Kidney epithelial cell (primary cell): ENCODE measurements around the gene BSND. TPM values are rescaled to one million over a fixed set of nuclear protein-coding genes. Genes with fewer than 3 reads are reported as not detected.
A peak's percentile ranks its signal among the peaks of the same experiment; 100 is the strongest.

Experiments used
- DNase-seq: peaks from one replicate; pipeline ENCODE4 v3.0.0-alpha.2; 2010; ENCODE audit warnings: low read depth
- H3K27me3 ChIP-seq: 2 replicates; pipeline ENCODE4 v1.6.0; 2011; ENCODE audit warnings: low read length; ENCODE audit not compliant: control insufficient read depth, insufficient read depth
- H3K36me3 ChIP-seq: 2 replicates; pipeline ENCODE4 v1.5.1; 2011; ENCODE audit warnings: low read length; ENCODE audit not compliant: control insufficient read depth, insufficient read depth
- H3K4me3 ChIP-seq: 2 replicates; pipeline ENCODE4 v1.5.1; 2011; ENCODE audit warnings: low read depth, mild to moderate bottlenecking, control low read depth, low read length
- total RNA-seq: library from RNA; depleted of rRNA; stranded (reverse); fragments of >200 nt; gene quantifications from 2 replicates; pipeline ENCODE4 v1.2.3, GENCODE V29; 2015
- TF ChIP-seq, protein P1 (sequence below): IDR thresholded peaks from 2 replicates; pipeline ENCODE4 v1.5.1; 2011; ENCODE audit warnings: mild to moderate bottlenecking, moderate library complexity, low read length, control low read depth, inconsistent platforms; ENCODE audit not compliant: insufficient read depth, poor library complexity, severe bottlenecking

BSND gene
- total RNA-seq, 1 donor from 2014 or later, result not detected

DNA sequence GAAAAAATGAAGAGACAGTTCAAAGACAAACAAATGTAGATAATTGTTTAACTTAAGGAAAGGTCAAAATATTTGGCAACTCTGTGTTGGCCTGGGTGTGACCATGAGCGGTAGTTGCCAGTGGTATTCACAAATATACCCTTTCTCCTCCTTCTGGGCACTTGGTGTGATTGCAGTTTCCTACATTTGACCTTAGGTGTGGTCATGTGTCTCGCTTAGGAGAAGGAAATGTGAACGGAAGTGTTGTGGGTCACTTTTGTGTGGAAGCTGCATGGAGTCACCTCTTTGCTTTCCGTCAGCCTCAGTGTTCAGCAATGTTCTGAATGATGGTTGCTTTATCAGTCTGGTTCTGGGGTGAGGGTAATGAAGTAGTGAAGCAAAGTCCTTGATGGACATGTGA, 37.2 kb downstream of the BSND start:
- TF ChIP-seq, protein P1, sequence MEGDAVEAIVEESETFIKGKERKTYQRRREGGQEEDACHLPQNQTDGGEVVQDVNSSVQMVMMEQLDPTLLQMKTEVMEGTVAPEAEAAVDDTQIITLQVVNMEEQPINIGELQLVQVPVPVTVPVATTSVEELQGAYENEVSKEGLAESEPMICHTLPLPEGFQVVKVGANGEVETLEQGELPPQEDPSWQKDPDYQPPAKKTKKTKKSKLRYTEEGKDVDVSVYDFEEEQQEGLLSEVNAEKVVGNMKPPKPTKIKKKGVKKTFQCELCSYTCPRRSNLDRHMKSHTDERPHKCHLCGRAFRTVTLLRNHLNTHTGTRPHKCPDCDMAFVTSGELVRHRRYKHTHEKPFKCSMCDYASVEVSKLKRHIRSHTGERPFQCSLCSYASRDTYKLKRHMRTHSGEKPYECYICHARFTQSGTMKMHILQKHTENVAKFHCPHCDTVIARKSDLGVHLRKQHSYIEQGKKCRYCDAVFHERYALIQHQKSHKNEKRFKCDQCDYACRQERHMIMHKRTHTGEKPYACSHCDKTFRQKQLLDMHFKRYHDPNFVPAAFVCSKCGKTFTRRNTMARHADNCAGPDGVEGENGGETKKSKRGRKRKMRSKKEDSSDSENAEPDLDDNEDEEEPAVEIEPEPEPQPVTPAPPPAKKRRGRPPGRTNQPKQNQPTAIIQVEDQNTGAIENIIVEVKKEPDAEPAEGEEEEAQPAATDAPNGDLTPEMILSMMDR, result no peak
- Histone ChIP-seq H3K36me3 (no peaks in the 10 kb centered on the region), H3K27me3 (peaks cover 32% of the 10 kb centered on the region), H3K4me3 (no peak overlapping the region)
- DNase-seq, result no peak

DNA sequence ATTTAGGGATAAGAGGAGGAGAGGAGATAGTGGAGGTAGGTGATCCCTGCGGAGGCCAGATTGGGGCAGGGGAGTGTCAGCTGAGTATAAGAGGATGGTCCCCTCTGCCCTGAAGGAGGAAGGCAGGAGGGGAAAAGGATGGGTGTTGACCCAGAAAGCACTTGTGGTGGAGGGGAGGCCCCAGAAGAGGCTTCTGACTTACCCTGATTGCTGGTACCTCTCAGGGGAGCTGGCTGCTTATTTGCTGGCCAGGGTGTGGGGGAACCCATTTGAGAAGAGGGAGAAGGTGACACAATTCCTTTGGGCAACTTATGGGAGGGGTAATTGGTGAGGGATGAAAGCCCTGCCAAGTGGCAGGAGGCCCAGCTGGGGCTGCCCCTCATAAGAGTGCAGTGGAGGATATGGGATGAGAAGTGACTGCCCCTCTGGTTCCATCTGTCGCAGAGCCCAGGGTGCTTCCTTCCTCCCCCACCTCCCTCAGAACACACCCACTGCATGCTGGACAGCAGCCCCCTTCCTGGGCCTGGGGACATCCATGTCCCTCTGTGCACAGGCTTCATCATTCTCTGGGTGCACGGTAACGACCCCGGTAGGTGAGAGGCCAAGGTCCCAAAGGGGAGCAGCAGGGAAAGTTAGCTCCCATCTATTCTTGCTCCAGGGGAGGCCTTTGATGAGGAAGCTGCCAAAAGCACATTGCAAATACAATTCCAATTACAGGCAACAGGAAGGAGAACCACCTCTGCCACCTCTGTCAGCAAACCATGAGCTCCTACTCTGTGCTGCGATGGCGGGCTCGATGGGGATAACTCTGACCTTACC, 39.2 kb downstream of the BSND start:
- DNase-seq, result no peak
- Histone ChIP-seq H3K27me3 (peaks cover 32% of the 10 kb centered on the region), H3K4me3 (no peak overlapping the region), H3K36me3 (no peaks in the 10 kb centered on the region)
- TF ChIP-seq, protein P1, result no peak

DNA sequence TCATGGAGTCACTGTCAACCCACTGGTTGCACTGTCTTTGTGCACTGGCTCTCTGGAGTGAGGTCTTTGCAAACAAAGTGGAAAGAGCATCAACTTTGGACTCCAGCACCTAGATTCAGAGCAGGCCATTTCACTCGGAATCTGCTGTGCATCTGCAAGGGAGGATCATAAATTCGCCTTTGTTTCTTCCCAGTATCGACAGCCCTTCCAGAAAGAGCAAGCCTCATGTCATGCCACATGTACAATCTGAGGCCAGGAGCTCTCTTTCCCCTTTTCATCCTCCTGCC, 39.8 kb downstream of the BSND start:
- Histone ChIP-seq H3K27me3 (peaks cover 28% of the 10 kb centered on the region), H3K36me3 (no peaks in the 10 kb centered on the region), H3K4me3 (no peak overlapping the region)
- TF ChIP-seq, protein P1, result no peak
- DNase-seq, result no peak

DNA sequence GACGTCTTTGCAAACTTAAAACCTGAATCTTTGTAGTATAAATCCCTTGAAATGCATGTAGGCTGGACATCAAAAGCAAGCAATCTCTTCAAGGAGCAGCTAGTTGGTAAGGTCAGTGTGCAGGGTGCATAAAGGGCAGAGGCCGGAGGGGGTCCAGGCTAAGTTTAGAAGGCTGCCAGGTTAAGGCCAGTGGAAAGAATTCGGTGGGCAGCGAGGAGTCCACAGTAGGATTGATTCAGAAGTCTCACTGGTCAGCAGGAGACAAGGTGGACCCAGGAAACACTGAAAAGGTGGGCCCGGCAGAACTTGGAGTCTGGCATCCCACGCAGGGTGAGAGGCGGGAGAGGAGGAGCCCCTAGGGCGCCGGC, 40.2 kb downstream of the BSND start:
- Histone ChIP-seq H3K4me3 (peak overlapping the region; percentile 52), H3K27me3 (peaks cover 23% of the 10 kb centered on the region), H3K36me3 (no peaks in the 10 kb centered on the region)
- DNase-seq, result no peak
- TF ChIP-seq, protein P1, result no peak

DNA sequence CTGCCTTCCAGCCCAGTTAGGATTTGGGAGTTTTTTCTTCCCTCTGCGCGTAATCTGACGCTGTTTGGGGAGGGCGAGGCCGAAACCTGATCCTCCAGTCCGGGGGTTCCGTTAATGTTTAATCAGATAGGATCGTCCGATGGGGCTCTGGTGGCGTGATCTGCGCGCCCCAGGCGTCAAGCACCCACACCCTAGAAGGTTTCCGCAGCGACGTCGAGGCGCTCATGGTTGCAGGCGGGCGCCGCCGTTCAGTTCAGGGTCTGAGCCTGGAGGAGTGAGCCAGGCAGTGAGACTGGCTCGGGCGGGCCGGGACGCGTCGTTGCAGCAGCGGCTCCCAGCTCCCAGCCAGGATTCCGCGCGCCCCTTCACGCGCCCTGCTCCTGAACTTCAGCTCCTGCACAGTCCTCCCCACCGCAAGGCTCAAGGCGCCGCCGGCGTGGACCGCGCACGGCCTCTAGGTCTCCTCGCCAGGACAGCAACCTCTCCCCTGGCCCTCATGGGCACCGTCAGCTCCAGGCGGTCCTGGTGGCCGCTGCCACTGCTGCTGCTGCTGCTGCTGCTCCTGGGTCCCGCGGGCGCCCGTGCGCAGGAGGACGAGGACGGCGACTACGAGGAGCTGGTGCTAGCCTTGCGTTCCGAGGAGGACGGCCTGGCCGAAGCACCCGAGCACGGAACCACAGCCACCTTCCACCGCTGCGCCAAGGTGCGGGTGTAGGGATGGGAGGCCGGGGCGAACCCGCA, 40.8 kb downstream of the BSND start, which contains the start of gene PCSK9:
Gene PCSK9 (plus strand): TSS at position 207 of the 741 bp plus-strand sequence. CDS start 290 bp downstream, at position 497.
- Histone ChIP-seq H3K4me3 (peak within 1 kb of the TSS; percentile 52), H3K27me3 (peaks cover 22% of the 10 kb centered on the region), H3K36me3 (no peaks in the 10 kb centered on the region)
- TF ChIP-seq, protein P1, result no peak
- DNase-seq, result no peak
